Amygdala (tissue), 56 donors: ENCODE measurements around the gene MGAT4D.
A peak's percentile ranks its signal among the peaks of the same experiment; 100 is the strongest.
"Not testable (repeated sequence)": the region's sequence is repeated elsewhere in the genome, so short reads cannot be mapped to it uniquely, and the experiment has no call there.

Experiments used
- DNase-seq, 56 donors: peaks; one replicate each; lab custom pipeline; 2025; lab: John Stamatoyannopoulos, UW

Gene MGAT4D

GRCh38 chr4:140497747-140498636 is at the start of gene MGAT4D:
MGAT4D (minus strand) TSS chr4:140498293; CDS start chr4:140498222, 71 bp downstream.
- DNase-seq, result no peak

GRCh38 chr4:140533951-140534480 is 35.9 kb upstream of the MGAT4D start:
- no peak for DNase-seq

- DNase-seq, result no peak
Measured at GRCh38 chr4:140529434-140529833, 31.3 kb upstream of the MGAT4D start.

- peak; percentile 43 to 99 (median 96) for DNase-seq
Measured at GRCh38 chr4:140523857-140524742, 26.0 kb upstream of the MGAT4D start, which contains the start of gene ELMOD2. ELMOD2 (plus strand) TSS chr4:140524168; CDS start chr4:140525429, 1,261 bp downstream.

GRCh38 chr4:140523370-140523856 is 25.3 kb upstream of the MGAT4D start:
- DNase-seq, result no peak

GRCh38 chr4:140515423-140515822 is 17.3 kb upstream of the MGAT4D start:
- no peak for DNase-seq

- not testable (repeated sequence) for DNase-seq
Measured at GRCh38 chr4:140513765-140514164, 15.7 kb upstream of the MGAT4D start.

- no peak for DNase-seq
Measured at GRCh38 chr4:140504261-140504660, 6.2 kb upstream of the MGAT4D start.

- no peak for DNase-seq
Measured at GRCh38 chr4:140499391-140499790, 1.3 kb upstream of the MGAT4D start.

- no peak for DNase-seq
Measured at GRCh38 chr4:140497405-140497746, 717 bp downstream of the MGAT4D start.

- no peak for DNase-seq
Measured at GRCh38 chr4:140485939-140486338, 12.2 kb downstream of the MGAT4D start.

GRCh38 chr4:140483445-140483844 is 14.6 kb downstream of the MGAT4D start:
- DNase-seq, result no peak

- DNase-seq, result no peak
Measured at GRCh38 chr4:140472156-140472555, 25.9 kb downstream of the MGAT4D start.

GRCh38 chr4:140469791-140470733 is 28.0 kb downstream of the MGAT4D start:
- no peak for DNase-seq

- DNase-seq, result no peak
Measured at GRCh38 chr4:140466146-140466545, 31.9 kb downstream of the MGAT4D start.

GRCh38 chr4:140463614-140464013 is 34.5 kb downstream of the MGAT4D start:
- DNase-seq, result no peak

- DNase-seq, result no peak
Measured at GRCh38 chr4:140463182-140463581, 34.9 kb downstream of the MGAT4D start.

- DNase-seq, result no peak
Measured at GRCh38 chr4:140450352-140450751, 47.7 kb downstream of the MGAT4D start.

GRCh38 chr4:140448830-140449229 is 49.3 kb downstream of the MGAT4D start:
- DNase-seq, result no peak

GRCh38 chr4:140448162-140448561 is 49.9 kb downstream of the MGAT4D start:
- DNase-seq, result no peak
